ENCODE data around the gene HCN2. TPM values are rescaled to one million over a fixed set of nuclear protein-coding genes. Genes with fewer than 3 reads are reported as not detected.

HCN2 gene
- total and polyA plus RNA-seq, 2 of the 13 experiments (the other 11 are each of a cell fraction or from before 2014, with no cell fraction given), result 0.01 TPM; not detected in 1

- TF ChIP-seq ZNF317 (CRISPR knock-in tag; IDR thresholded peaks at IDR 0.05), result 0 out of 2 replicates have a peak, but pooled peaks have one; percentile 60
- TF ChIP-seq ZNF20 (CRISPR knock-in tag; IDR thresholded peaks at IDR 0.05), result no peak
- peak; percentile 52 for TF ChIP-seq BCL6 (CRISPR knock-in tag; IDR thresholded peaks at IDR 0.05)
- TF ChIP-seq FOXA3 (CRISPR knock-in tag; IDR thresholded peaks at IDR 0.05), result peak; percentile 40
- no peak for TF ChIP-seq ZNF264 (CRISPR knock-in tag; IDR thresholded peaks at IDR 0.05)
- TF ChIP-seq ZSCAN9 (CRISPR knock-in tag; IDR thresholded peaks at IDR 0.05; ENCODE audit: borderline replicate concordance), result peak; percentile 57; the same call in 1 of the 2 replicates
- TF ChIP-seq EED (CRISPR knock-in tag; IDR thresholded peaks at IDR 0.05), result no peak; the same call in 1 of the 2 replicates
- peak; percentile 98 for TF ChIP-seq ZNF687 (CRISPR knock-in tag; IDR thresholded peaks at IDR 0.05)
- 0 out of 2 replicates have a peak, but pooled peaks have one; percentile 31 for TF ChIP-seq HMGXB3 (CRISPR knock-in tag; IDR thresholded peaks at IDR 0.05; ENCODE audit: borderline replicate concordance)
- no peak for TF ChIP-seq TRIM22 (IDR thresholded peaks at IDR 0.05)
- no peak for TF ChIP-seq MBNL3 (CRISPR knock-in tag; conservative IDR thresholded peaks at IDR 0.05)
- TF ChIP-seq KDM3A (CRISPR knock-in tag; IDR thresholded peaks at IDR 0.05; ENCODE audit: low read depth), result peak; percentile 93
- TF ChIP-seq U2AF1 (optimal IDR thresholded peaks at IDR 0.05; ENCODE audit: low read depth, low read length), result no peak
- peak; percentile 90 for TF ChIP-seq ZNF30 (CRISPR knock-in tag; IDR thresholded peaks at IDR 0.05)
- TF ChIP-seq IKZF4 (CRISPR knock-in tag; IDR thresholded peaks at IDR 0.05; ENCODE audit: borderline replicate concordance, low read depth, not compliant biosample characterization), result no peak
- 0 out of 4 replicates have a peak, but pooled peaks of 1 of the 2 experiments have one; percentile 6 for TF ChIP-seq NR2F1 (CRISPR knock-in tag; IDR thresholded peaks at IDR 0.05)
- 0 out of 2 replicates have a peak, but pooled peaks have one; percentile 33 for TF ChIP-seq SNAI1 (CRISPR knock-in tag; IDR thresholded peaks at IDR 0.05; ENCODE audit: borderline replicate concordance)
Observed at GRCh38 chr19:664913-665443, 75.3 kb downstream of the HCN2 start (continued).

Measured in HepG2 (cell line).